OCI-LY3 (cell line): ENCODE measurements around the gene SLC22A12.

Source experiments
- CTCF ChIP-seq: fragments of 200-600, 300-600 bp; sonication (generic); IDR thresholded peaks from 2 replicates; pipeline ENCODE4 v1.5.1; 2014; ENCODE audit warnings: antibody characterized with exemption, low read length, low read depth
- EZH2phosphoT487 ChIP-seq: fragments of 200-600 bp; shearing (Covaris generic); IDR thresholded peaks from 2 replicates; pipeline ENCODE4 v1.6.1; 2018; ENCODE audit warnings: antibody characterized with exemption, mixed run types, low read depth

- TF ChIP-seq EZH2phosphoT487 (no peak), CTCF (no peak)
Observed at GRCh38 chr11:64610596-64610995, 19.6 kb downstream of the SLC22A12 start.
